ENCODE results near the gene ATP5ME. TPM values are rescaled to one million over a fixed set of nuclear protein-coding genes. Genes with fewer than 3 reads are reported as not detected.
A peak's percentile ranks its signal among the peaks of the same experiment; 100 is the strongest.
"Not testable (repeated sequence)": the region's sequence is repeated elsewhere in the genome, so short reads cannot be mapped to it uniquely, and the experiment has no call there.

ATP5ME gene
- total and polyA plus RNA-seq, 4 donors, result 31.4 to 621 (median 169) TPM

- Histone ChIP-seq H3K36me3 (ENCODE audit: control insufficient read depth in 4 of 4, insufficient read depth in 3 of 4, low read depth in 1 of 4, low read length in 3 of 4) (peaks cover 5 to 18% (median 14%) of the 10 kb centered on the region in 4 donors), H3K4me3 (ENCODE audit: low read depth in 1 of 3, low read length in 3 of 3) (peak overlapping the region; percentile 67 to 94 (median 92)), H3K27me3 (ENCODE audit: control insufficient read depth in 4 of 4, insufficient read depth in 4 of 4, low read length in 3 of 4) (no peaks in the 10 kb centered on the region), H3K27ac (ENCODE audit: low read depth in 1 of 2, low read length in 2 of 2) (peak overlapping the region in 1 of 2 donors; percentile 19), H3K4me1 (ENCODE audit: control insufficient read depth in 4 of 4, insufficient read depth in 4 of 4, low read length in 3 of 4) (peaks cover 8 to 19% (median 15%) of the 10 kb centered on the region in 4 donors), H3K9ac (ENCODE audit: low read depth in 1 of 2, low read length in 2 of 2) (peak overlapping the region in 1 of 2 donors; percentile 56), H3K9me3 (ENCODE audit: control insufficient read depth in 4 of 4, low read length in 3 of 4) (no peaks in the 10 kb centered on the region)
- peak; percentile 64 for DNase-seq (ENCODE audit: low spot score)
- 7% methylated on average over 54 of the region's 55 CpGs for WGBS
- TF ChIP-seq RAD21 (IDR thresholded peaks at IDR 0.05), result no peak
- TF ChIP-seq EGR1 (IDR thresholded peaks at IDR 0.05; ENCODE audit: low read depth in 2 of 2), result no peak
- no peak for TF ChIP-seq RXRA (IDR thresholded peaks at IDR 0.05)
- TF ChIP-seq FOXA2 (IDR thresholded peaks at IDR 0.05), result no peak
Observed at GRCh38 chr4:673349-674091, 556 bp downstream of the ATP5ME start.

- DNase-seq (ENCODE audit: low spot score), result no peak
Observed at GRCh38 chr4:671769-672168, 2.3 kb downstream of the ATP5ME start.

GRCh38 chr4:669806-670559, 4.1 kb downstream of the ATP5ME start:
- H3K4me3 ChIP-seq (ENCODE audit: low read depth in 1 of 3, low read length in 3 of 3); H3K9ac ChIP-seq (ENCODE audit: low read depth in 1 of 2, low read length in 2 of 2); DNase-seq (ENCODE audit: low spot score); H3K27me3 ChIP-seq (ENCODE audit: control insufficient read depth in 4 of 4, insufficient read depth in 4 of 4, low read length in 3 of 4); H3K27ac ChIP-seq (ENCODE audit: low read depth in 1 of 2, low read length in 2 of 2); H3K9me3 ChIP-seq (ENCODE audit: control insufficient read depth in 4 of 4, low read length in 3 of 4): not testable (repeated sequence)
- Histone ChIP-seq H3K36me3 (ENCODE audit: control insufficient read depth in 4 of 4, insufficient read depth in 3 of 4, low read depth in 1 of 4, low read length in 3 of 4) (peaks cover 5 to 18% (median 14%) of the 10 kb centered on the region in 4 donors), H3K4me1 (ENCODE audit: control insufficient read depth in 4 of 4, insufficient read depth in 4 of 4, low read length in 3 of 4) (peaks cover 4 to 10% (median 8%) of the 10 kb centered on the region in 4 donors)
- WGBS, result 92% methylated on average over 11 of the region's 11 CpGs

More at GRCh38 chr4:671769-672168, 2.3 kb downstream of the ATP5ME start:
- WGBS, result 95% methylated on average over 3 of the region's 3 CpGs
- Histone ChIP-seq H3K4me1 (ENCODE audit: control insufficient read depth in 4 of 4, insufficient read depth in 4 of 4, low read length in 3 of 4) (peaks cover 8 to 19% (median 15%) of the 10 kb centered on the region in 4 donors), H3K4me3 (ENCODE audit: low read depth in 1 of 3, low read length in 3 of 3) (no peak overlapping the region), H3K9ac (ENCODE audit: low read depth in 1 of 2, low read length in 2 of 2) (no peak overlapping the region), H3K36me3 (ENCODE audit: control insufficient read depth in 4 of 4, insufficient read depth in 3 of 4, low read depth in 1 of 4, low read length in 3 of 4) (peaks cover 5 to 18% (median 14%) of the 10 kb centered on the region in 4 donors), H3K27ac (ENCODE audit: low read depth in 1 of 2, low read length in 2 of 2) (no peak overlapping the region), H3K27me3 (ENCODE audit: control insufficient read depth in 4 of 4, insufficient read depth in 4 of 4, low read length in 3 of 4) (no peaks in the 10 kb centered on the region), H3K9me3 (ENCODE audit: control insufficient read depth in 4 of 4, low read length in 3 of 4) (no peaks in the 10 kb centered on the region)
- no peak for TF ChIP-seq YY1 (IDR thresholded peaks at IDR 0.05)
- no peak for TF ChIP-seq ZBTB33 (IDR thresholded peaks at IDR 0.05)

- not testable (repeated sequence) for H3K9me3 ChIP-seq (ENCODE audit: control insufficient read depth in 4 of 4, low read length in 3 of 4); H3K27me3 ChIP-seq (ENCODE audit: control insufficient read depth in 4 of 4, insufficient read depth in 4 of 4, low read length in 3 of 4); H3K9ac ChIP-seq (ENCODE audit: low read depth in 1 of 2, low read length in 2 of 2); H3K4me1 ChIP-seq (ENCODE audit: control insufficient read depth in 4 of 4, insufficient read depth in 4 of 4, low read length in 3 of 4); H3K27ac ChIP-seq (ENCODE audit: low read depth in 1 of 2, low read length in 2 of 2); H3K4me3 ChIP-seq (ENCODE audit: low read depth in 1 of 3, low read length in 3 of 3); DNase-seq (ENCODE audit: low spot score)
- WGBS, result 93% methylated on average over 6 of the region's 6 CpGs
- H3K36me3 ChIP-seq (ENCODE audit: control insufficient read depth in 4 of 4, insufficient read depth in 3 of 4, low read depth in 1 of 4, low read length in 3 of 4), result peaks cover 5 to 18% (median 14%) of the 10 kb centered on the region in 4 donors
Observed at GRCh38 chr4:668219-668618, 5.9 kb downstream of the ATP5ME start.

All from liver (tissue), 9 donors.